ENCODE measurements around the gene FBXW12. TPM values are rescaled to one million over a fixed set of nuclear protein-coding genes. Genes with fewer than 3 reads are reported as not detected.

Gene FBXW12
- total RNA-seq, 2 donors from 2014 or later = not detected

Other genes starting within 250 kb of the FBXW12 start
- 10 to 100 TPM; 27.8 to 31.6 TPM for gene CDC25A, start 183.8 kb upstream of the FBXW12 start, total RNA-seq
- not detected for gene CAMP, start 148.7 kb upstream of the FBXW12 start, total RNA-seq
- gene ZNF589, start 131.1 kb upstream of the FBXW12 start, total RNA-seq = 10 to 100 TPM; 26.0 to 39.7 TPM
- gene NME6, start 70.9 kb upstream of the FBXW12 start, total RNA-seq = 10 to 100 TPM; 38.3 to 41.9 TPM
- not detected for gene SPINK8, start 38.6 kb upstream of the FBXW12 start, total RNA-seq
- gene PLXNB1, start 57.9 kb downstream of the FBXW12 start, total RNA-seq = 1 to 10 TPM; 3.2 to 6.1 TPM
- 10 to 100 TPM; 13.5 to 16.7 TPM for gene CCDC51, start 67.9 kb downstream of the FBXW12 start, total RNA-seq
- 100 to 1,000 TPM; 263 to 285 TPM for gene TMA7, start 68.0 kb downstream of the FBXW12 start, total RNA-seq
- gene ATRIP, start 74.5 kb downstream of the FBXW12 start, total RNA-seq = 10 to 100 TPM; 15.6 to 19.9 TPM
- 100 to 1,000 TPM in 1 of 2 donors, 10 to 100 TPM in 1; 69.3 to 101 TPM for gene SHISA5, start 132.0 kb downstream of the FBXW12 start, total RNA-seq
- gene PFKFB4, start 184.6 kb downstream of the FBXW12 start, total RNA-seq = 10 to 100 TPM in 1 of 2 donors, 1 to 10 TPM in 1; 8.5 to 18.0 TPM
- gene UCN2, start 191.6 kb downstream of the FBXW12 start, total RNA-seq = not detected
- 1 to 10 TPM; 4.4 to 5.3 TPM for gene COL7A1, start 223.1 kb downstream of the FBXW12 start, total RNA-seq
- 100 to 1,000 TPM; 205 to 228 TPM for gene UQCRC1, start 237.4 kb downstream of the FBXW12 start, total RNA-seq
- gene TMEM89, start 249.6 kb downstream of the FBXW12 start, total RNA-seq = not detected

Data from activated T-cell treated with anti-CD3 and anti-CD28 coated beads, Interleukin-2, amount 50 U/mL, for 72 hours (primary cell).